ENCODE data around the gene NEIL3. TPM values are rescaled to one million over a fixed set of nuclear protein-coding genes. Genes with fewer than 3 reads are reported as not detected.

Gene NEIL3
- total and polyA plus RNA-seq, 10 of the 15 experiments (the other 5 are each of a cell fraction or from before 2014, with no cell fraction given): 3.0 to 13.8 (median 8.9) TPM

- intact Hi-C loops (cut with micrococcal nuclease; ENCODE audit: unreplicated experiment): no loop called here
- H3K9ac ChIP-seq (ENCODE audit: control insufficient read depth, insufficient read depth, low read length): no peak overlapping the region
- H3K27ac ChIP-seq (ENCODE audit: control insufficient read depth, insufficient read depth): no peak overlapping the region
- CTCF ChIA-PET: interaction anchor here (1.0 kb wide), 1 partner anchor 9 kb away, joined by 3 read pairs; no protein-coding TSS in a partner anchor
- H3K4me2 ChIP-seq (ENCODE audit: control insufficient read depth, insufficient read depth): no peak overlapping the region
- FAIRE-seq: no peak
- RAD21 ChIA-PET (ENCODE audit: unreplicated experiment): no interaction called here
- no peaks in the 10 kb centered on the region for H3K36me3 ChIP-seq (ENCODE audit: control insufficient read depth in 2 of 2, insufficient read depth in 2 of 2, low read length in 1 of 2)
- SMC1A ChIA-PET (ENCODE audit: uncharacterized antibody, unreplicated experiment): interaction anchor here (1.1 kb wide), 1 partner anchor 64 kb away, joined by 3 read pairs; no protein-coding TSS in a partner anchor
- no peak for ATAC-seq
- POLR2A ChIA-PET: no interaction called here
- in situ Hi-C loops (cut with MboI): no loop called here
- 43% methylated on average over 4 of the region's 4 CpGs for WGBS (ENCODE audit: insufficient coverage, insufficient replicate concordance, low lambda C conversion rate, missing lambda C conversion rate)
- H2AFZ ChIP-seq (ENCODE audit: control insufficient read depth, low read depth, low read length): no peak overlapping the region
- no peak overlapping the region for H3K4me3 ChIP-seq
- DNase-seq (ENCODE audit: low read depth, low spot score): no peak
- BruUV-seq (replicated peaks): no TSS peak
- H4K20me1 ChIP-seq (ENCODE audit: control insufficient read depth, insufficient read depth): no peaks in the 10 kb centered on the region
- no peaks in the 10 kb centered on the region for H3K4me1 ChIP-seq (ENCODE audit: control insufficient read depth, insufficient read depth, low read length)
- H3K79me2 ChIP-seq (ENCODE audit: control insufficient read depth, insufficient read depth, low read length): no peaks in the 10 kb centered on the region
- no peak for TF ChIP-seq SUPT20H (IDR thresholded peaks at IDR 0.05; ENCODE audit: borderline replicate concordance, control insufficient read depth, low read depth, low read length)
- TF ChIP-seq ZNF24 (IDR thresholded peaks at IDR 0.05): no peak
- TF ChIP-seq USF2 (IDR thresholded peaks at IDR 0.05; ENCODE audit: borderline replicate concordance, low read depth, low read length): no peak
- TF ChIP-seq MEF2B (IDR thresholded peaks at IDR 0.05; ENCODE audit: partially characterized antibody, poor library complexity, severe bottlenecking): no peak
- no peak for TF ChIP-seq ESRRA (IDR thresholded peaks at IDR 0.05; ENCODE audit: low read length)
- TF ChIP-seq NKRF (conservative IDR thresholded peaks at IDR 0.05): no peak
- no peak for TF ChIP-seq SKIL (IDR thresholded peaks at IDR 0.05; ENCODE audit: low read depth, poor library complexity, severe bottlenecking)
- TF ChIP-seq IRF5 (IDR thresholded peaks at IDR 0.05; ENCODE audit: borderline replicate concordance): no peak
- no peak for TF ChIP-seq SREBF1 (IDR thresholded peaks at IDR 0.05; ENCODE audit: low read length)
- no peak for TF ChIP-seq STAT1 (conservative IDR thresholded peaks at IDR 0.05)
- no peak for TF ChIP-seq CEBPB (IDR thresholded peaks at IDR 0.05; ENCODE audit: borderline replicate concordance in 1 of 2, low read depth in 2 of 2, low read length in 2 of 2)
- TF ChIP-seq CREM (IDR thresholded peaks at IDR 0.05; ENCODE audit: low read depth): no peak
- no peaks in the 10 kb centered on the region for H3K9me3 ChIP-seq (replicated peaks; ENCODE audit: control insufficient read depth, insufficient read depth, low read length)
- no peaks in the 10 kb centered on the region; a peak in 1 of 4 replicates for H3K27me3 ChIP-seq (replicated peaks in 1 of 2; ENCODE audit: control insufficient read depth in 2 of 2, insufficient read depth in 2 of 2, low read length in 1 of 2)
Measured at GRCh38 chr4:177275999-177276398, 33.7 kb upstream of the NEIL3 start.
